Sigmoid colon (tissue), 7 donors: ENCODE data around the gene SDK2. TPM values are rescaled to one million over a fixed set of nuclear protein-coding genes. Genes with fewer than 3 reads are reported as not detected.
A peak's percentile ranks its signal among the peaks of the same experiment; 100 is the strongest.

Experiments
- DNase-seq: peaks from one replicate; pipeline ENCODE4 v3.0.0-alpha.2; 2019
- H3K27ac ChIP-seq, 4 donors: fragments of 200-600 bp; sonication (generic); one replicate each; pipeline ENCODE4 v1.5.1; 2016 to 2019; ENCODE audit warnings: mild to moderate bottlenecking in 1 of 4
- H3K27me3 ChIP-seq, 3 donors: fragments of 200-600 bp; sonication (generic); one replicate each; pipeline ENCODE4 v1.5.1; 2019; ENCODE audit warnings: mild to moderate bottlenecking in 1 of 3
- H3K36me3 ChIP-seq, 4 donors: fragments of 200-600 bp; sonication (generic); one replicate each; pipeline ENCODE4 v1.5.1; 2016 to 2019
- H3K4me1 ChIP-seq, 4 donors: fragments of 200-600 bp; sonication (generic); one replicate each; pipeline ENCODE4 v1.5.1; 2017 to 2019
- H3K4me3 ChIP-seq, 4 donors: fragments of 200-600 bp; sonication (generic); one replicate each; pipeline ENCODE4 v1.5.1; 2017 to 2019; ENCODE audit warnings: mild to moderate bottlenecking in 2 of 4, moderate library complexity in 1 of 4
- H3K9me3 ChIP-seq, 4 donors: fragments of 200-600 bp in 3 of 4; sonication (generic) in 3 of 4; one replicate each; pipeline versions ENCODE4 v1.5.1 to v1.6.1; 2013 to 2019
- CTCF ChIP-seq, 4 experiments: fragments of 450-650 bp in 3 of 4; fragments of 200-600 bp in 1 of 4; IDR thresholded peaks; one replicate each; pipeline ENCODE4 v1.5.1; 2016 to 2019; ENCODE audit warnings: antibody characterized with exemption in 4 of 4, mild to moderate bottlenecking in 3 of 4, moderate library complexity in 2 of 4
- EP300 ChIP-seq, 4 donors: sonication (generic); formaldehyde crosslinking; IDR thresholded peaks; one replicate each; pipeline ENCODE4 v1.6.1; 2017; ENCODE audit warnings: antibody characterized with exemption in 4 of 4
- POLR2A ChIP-seq, 2 donors: fragments of 450-650 bp; IDR thresholded peaks; one replicate each; pipeline ENCODE4 v1.6.1; 2016; ENCODE audit warnings: antibody characterized with exemption in 2 of 2, mild to moderate bottlenecking in 2 of 2, moderate library complexity in 2 of 2
- POLR2AphosphoS5 ChIP-seq, 4 donors: sonication (generic); formaldehyde crosslinking; IDR thresholded peaks; one replicate each; pipeline ENCODE4 v1.6.1; 2017; ENCODE audit warnings: antibody characterized with exemption in 4 of 4
- WGBS, 2 donors: extraction: QIAGEN DNeasy Blood & Tissue Kit; methylation state at CpG; one replicate each; pipeline ENCODE4 v1.1.7; 2013; 5-methylcytosine and 5-hydroxymethylcytosine counted together
- intact Hi-C: fragments of 100-400 bp; cut with DNase I; formaldehyde crosslinking; loops from one replicate; pipeline ENCODE4 v1.15.1; 2023
- polyA plus RNA-seq, 3 donors: library from polyadenylated mRNA; stranded (reverse); fragments of 200-250 nt; gene quantifications; one replicate each; pipeline ENCODE4 v1.2.3, GENCODE V29; 2013
- total RNA-seq, 4 donors: library from RNA; depleted of rRNA; stranded (reverse); fragments of >200 nt; gene quantifications; one replicate each; pipeline ENCODE4 v1.1.0, GENCODE V29; 2016
- donor health status: healthy with polysubstance abuse.
- donor health status: Bipolar disorder and iron deficiency.
- donor health status: healthy.

Gene SDK2
- total and polyA plus RNA-seq, 7 donors, result under 0.01 to 1.9 (median 0.71) TPM

GRCh38 chr17:73358668-73359067 lies 285.6 kb downstream of the SDK2 start:
- H3K27ac ChIP-seq, result peak overlapping the region in 3 of 4 donors; percentile 86 to 87 (median 87)
- H3K9me3 ChIP-seq, result no peaks in the 10 kb centered on the region
- DNase-seq, result peak; percentile 85
- H3K4me3 ChIP-seq, result no peak overlapping the region
- no peaks in the 10 kb centered on the region for H3K36me3 ChIP-seq
- TF ChIP-seq CTCF (IDR thresholded peaks at IDR 0.05), result no peak
- peak in 1 of 4 donors; percentile 16 for TF ChIP-seq POLR2AphosphoS5 (IDR thresholded peaks at IDR 0.05)
- H3K27me3 ChIP-seq, result no peaks in the 10 kb centered on the region
- WGBS, 2 donors, result 84 to 94% methylated on average over 9 of the region's 9 CpGs
- intact Hi-C loops, result no loop called here
- H3K4me1 ChIP-seq, result peaks cover 0 to 55% (median 48%) of the 10 kb centered on the region in 4 donors

- Histone ChIP-seq H3K27me3 (no peaks in the 10 kb centered on the region), H3K9me3 (no peaks in the 10 kb centered on the region), H3K4me1 (peaks cover 0 to 55% (median 48%) of the 10 kb centered on the region in 4 donors), H3K4me3 (no peak overlapping the region), H3K36me3 (no peaks in the 10 kb centered on the region), H3K27ac (peak overlapping the region in 3 of 4 donors; percentile 86 to 87 (median 87))
- TF ChIP-seq POLR2A (IDR thresholded peaks at IDR 0.05) (no peak), POLR2AphosphoS5 (IDR thresholded peaks at IDR 0.05) (no peak), EP300 (IDR thresholded peaks at IDR 0.05) (no peak), CTCF (IDR thresholded peaks at IDR 0.05) (no peak)
- intact Hi-C loops, result loop anchor here (2.0 kb wide), 1 partner anchor 45 kb away; the partner anchor contains the start of gene CDC42EP4
- DNase-seq, result no peak
- WGBS, 2 donors, result 92 to 95% methylated on average over 19 of the region's 19 CpGs
Observed at GRCh38 chr17:73357981-73358380, 286.3 kb downstream of the SDK2 start.

GRCh38 chr17:73357318-73357717 lies 286.9 kb downstream of the SDK2 start:
- peak; percentile 92 for DNase-seq
- peak overlapping the region; percentile 57 to 87 (median 86) for H3K27ac ChIP-seq
- no peaks in the 10 kb centered on the region for H3K27me3 ChIP-seq
- H3K36me3 ChIP-seq, result no peaks in the 10 kb centered on the region
- H3K9me3 ChIP-seq, result no peaks in the 10 kb centered on the region
- intact Hi-C loops, result loop anchor here (2.0 kb wide), 1 partner anchor 45 kb away; the partner anchor contains the start of gene CDC42EP4
- peaks cover 0 to 56% (median 48%) of the 10 kb centered on the region in 4 donors for H3K4me1 ChIP-seq
- WGBS, 2 donors, result 87 to 92% methylated on average over 9 of the region's 9 CpGs
- no peak overlapping the region for H3K4me3 ChIP-seq
- TF ChIP-seq CTCF (IDR thresholded peaks at IDR 0.05), result no peak
- peak; percentile 57 to 89 (median 79) for TF ChIP-seq POLR2AphosphoS5 (IDR thresholded peaks at IDR 0.05)
- peak in 2 of 4 donors; percentile 31 to 62 for TF ChIP-seq EP300 (IDR thresholded peaks at IDR 0.05)

- intact Hi-C loops, result loop anchor here (2.0 kb wide), 1 partner anchor 44 kb away; the partner anchor contains the start of gene CDC42EP4
- DNase-seq, result no peak
- Histone ChIP-seq H3K9me3 (no peaks in the 10 kb centered on the region), H3K4me1 (peaks cover 0 to 63% (median 48%) of the 10 kb centered on the region in 4 donors), H3K4me3 (no peak overlapping the region), H3K27ac (peak overlapping the region; percentile 57 to 87 (median 86)), H3K36me3 (no peaks in the 10 kb centered on the region), H3K27me3 (no peaks in the 10 kb centered on the region)
- TF ChIP-seq POLR2AphosphoS5 (IDR thresholded peaks at IDR 0.05) (no peak), EP300 (IDR thresholded peaks at IDR 0.05) (no peak), CTCF (IDR thresholded peaks at IDR 0.05) (no peak), POLR2A (IDR thresholded peaks at IDR 0.05) (no peak)
- 82 to 90% methylated on average over 8 of the region's 8 CpGs for WGBS, 2 donors
Observed at GRCh38 chr17:73356561-73357170, 287.6 kb downstream of the SDK2 start.
